ENCODE results near the gene SLC25A39.

DNA sequence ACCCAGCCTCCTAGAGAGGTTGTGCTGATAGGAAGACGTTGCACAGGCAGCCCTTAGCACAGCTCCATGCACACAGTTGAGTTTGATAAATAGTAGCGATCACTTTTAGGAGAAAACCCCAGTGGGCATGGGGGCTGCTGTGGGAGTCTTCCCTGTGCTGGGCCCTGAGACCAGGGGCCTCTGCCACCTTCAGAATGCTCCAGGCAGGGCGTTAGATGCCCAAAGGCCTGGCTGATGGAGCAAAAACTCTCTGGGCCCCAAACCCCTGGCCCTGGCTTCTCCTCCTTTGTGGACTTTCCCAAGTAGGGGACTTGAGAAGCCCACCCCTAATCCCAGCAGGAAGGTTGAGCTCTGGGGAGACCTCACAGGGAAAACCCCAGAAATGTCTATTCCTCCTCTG, 42.4 kb downstream of the SLC25A39 start:
- TF ChIP-seq, protein P1, sequence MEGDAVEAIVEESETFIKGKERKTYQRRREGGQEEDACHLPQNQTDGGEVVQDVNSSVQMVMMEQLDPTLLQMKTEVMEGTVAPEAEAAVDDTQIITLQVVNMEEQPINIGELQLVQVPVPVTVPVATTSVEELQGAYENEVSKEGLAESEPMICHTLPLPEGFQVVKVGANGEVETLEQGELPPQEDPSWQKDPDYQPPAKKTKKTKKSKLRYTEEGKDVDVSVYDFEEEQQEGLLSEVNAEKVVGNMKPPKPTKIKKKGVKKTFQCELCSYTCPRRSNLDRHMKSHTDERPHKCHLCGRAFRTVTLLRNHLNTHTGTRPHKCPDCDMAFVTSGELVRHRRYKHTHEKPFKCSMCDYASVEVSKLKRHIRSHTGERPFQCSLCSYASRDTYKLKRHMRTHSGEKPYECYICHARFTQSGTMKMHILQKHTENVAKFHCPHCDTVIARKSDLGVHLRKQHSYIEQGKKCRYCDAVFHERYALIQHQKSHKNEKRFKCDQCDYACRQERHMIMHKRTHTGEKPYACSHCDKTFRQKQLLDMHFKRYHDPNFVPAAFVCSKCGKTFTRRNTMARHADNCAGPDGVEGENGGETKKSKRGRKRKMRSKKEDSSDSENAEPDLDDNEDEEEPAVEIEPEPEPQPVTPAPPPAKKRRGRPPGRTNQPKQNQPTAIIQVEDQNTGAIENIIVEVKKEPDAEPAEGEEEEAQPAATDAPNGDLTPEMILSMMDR (IDR thresholded peaks at IDR 0.05; ENCODE audit: poor library complexity) = no peak
- no peak for TF ChIP-seq EZH2phosphoT487 (IDR thresholded peaks at IDR 0.05; ENCODE audit: low read depth, severe bottlenecking, unreplicated experiment)
